GM12878 (cell line): ENCODE data around the gene INO80. TPM values are rescaled to one million over a fixed set of nuclear protein-coding genes. Genes with fewer than 3 reads are reported as not detected.

Source experiments
- ATAC-seq: fragments of 200-7000 bp; cut with Tn5 transposase; 3 replicates; pipeline ENCODE4 v1.9.1; 2020; ENCODE audit warnings: mild to moderate bottlenecking, moderate library complexity
- BruUV-seq: library from RNA; stranded (reverse); fragments of 400-500 nt; replicated peaks from 2 replicates; lab custom pipeline; 2021; lab: Mats Ljungman, UMichigan
- CTCF ChIA-PET: fragments of 300-600 bp; sonication (Branson Sonifier 250); formaldehyde crosslinking; extraction: SDS; loops from one replicate; lab custom pipeline; 2021; ENCODE audit warnings: inconsistent platforms; lab: Yijun Ruan, JAX
- POLR2A ChIA-PET: fragments of 350-600 bp; formaldehyde crosslinking; extraction: SDS; loops from one replicate; lab custom pipeline; 2021; ENCODE audit warnings: inconsistent platforms; lab: Charles Lee
- RAD21 ChIA-PET: fragments of 300-600 bp; sonication (Branson Sonifier 250); formaldehyde crosslinking; loops from one replicate; lab custom pipeline; 2023; ENCODE audit warnings: antibody characterized with exemption; ENCODE audit not compliant: unreplicated experiment; lab: Charles Lee
- SMC1A ChIA-PET: fragments of 300-600 bp; sonication (Branson Sonifier 250); formaldehyde crosslinking; loops from one replicate; lab custom pipeline; 2023; ENCODE audit not compliant: unreplicated experiment, uncharacterized antibody; lab: Charles Lee
- DNase-seq: peaks from one replicate; pipeline ENCODE4 v3.0.0-alpha.2; 2011; ENCODE audit warnings: low read depth, low spot score
- FAIRE-seq: peaks from 3 replicates; lab custom pipeline; 2011; peaks lifted over from hg19 to GRCh38; lab: Jason Lieb, UNC
- H2AFZ ChIP-seq: 2 replicates; pipeline ENCODE4 v1.6.0; 2011; ENCODE audit warnings: low read depth, low read length, control low read depth; ENCODE audit not compliant: control insufficient read depth
- H3K27ac ChIP-seq: 2 replicates; pipeline ENCODE4 v1.5.1; 2011; ENCODE audit warnings: control low read depth; ENCODE audit not compliant: control insufficient read depth, insufficient read depth
- H3K27me3 ChIP-seq, 2 experiments: replicated peaks in 1 of 2; 2 replicates each; pipeline versions ENCODE4 v1.6.0 to v1.6.1; 2011; ENCODE audit warnings: low read length in 1 of 2; ENCODE audit not compliant: control insufficient read depth in 2 of 2, insufficient read depth in 2 of 2
- H3K36me3 ChIP-seq, 2 experiments: 2 replicates each; pipeline ENCODE4 v1.5.1; 2011; ENCODE audit warnings: low read length in 1 of 2; ENCODE audit not compliant: control insufficient read depth in 2 of 2, insufficient read depth in 2 of 2
- H3K4me1 ChIP-seq: 2 replicates; pipeline ENCODE4 v1.6.1; 2011; ENCODE audit warnings: mild to moderate bottlenecking, low read length, moderate library complexity, mixed read lengths; ENCODE audit not compliant: control insufficient read depth, insufficient read depth
- H3K4me2 ChIP-seq: 2 replicates; pipeline ENCODE4 v1.6.0; 2011; ENCODE audit warnings: control low read depth; ENCODE audit not compliant: control insufficient read depth, insufficient read depth
- H3K4me3 ChIP-seq: fragments of 200-600 bp; sonication (generic); 2 replicates; pipeline ENCODE4 v1.5.1; 2016
- H3K79me2 ChIP-seq: 2 replicates; pipeline ENCODE4 v1.6.0; 2011; ENCODE audit warnings: low read length; ENCODE audit not compliant: control insufficient read depth, insufficient read depth
- H3K9ac ChIP-seq: 2 replicates; pipeline ENCODE4 v1.8.0; 2011; ENCODE audit warnings: low read length, control low read depth, mixed read lengths; ENCODE audit not compliant: control insufficient read depth, insufficient read depth
- H3K9me3 ChIP-seq: replicated peaks from 3 replicates; pipeline ENCODE4 v1.5.1; 2011; ENCODE audit warnings: mild to moderate bottlenecking, low read length; ENCODE audit not compliant: control insufficient read depth, insufficient read depth
- H4K20me1 ChIP-seq: 2 replicates; pipeline ENCODE4 v1.6.0; 2011; ENCODE audit not compliant: control insufficient read depth, insufficient read depth
- CBFB ChIP-seq: IDR thresholded peaks from 2 replicates; pipeline ENCODE4 v1.6.1; 2016; ENCODE audit warnings: antibody characterized with exemption, low read depth
- CEBPB ChIP-seq, 2 experiments: fragments of 150-350 bp in 1 of 2; IDR thresholded peaks; 2 replicates each; pipeline ENCODE4 v1.6.1; 2012 to 2014; ENCODE audit warnings: low read depth in 2 of 2, low read length in 2 of 2, borderline replicate concordance in 1 of 2, inconsistent platforms in 1 of 2
- CHD1 ChIP-seq: IDR thresholded peaks from 2 replicates; pipeline ENCODE4 v1.6.1; 2012; ENCODE audit warnings: low read depth, low read length, improper control_type of control experiment
- CREB1 ChIP-seq: IDR thresholded peaks from 2 replicates; pipeline ENCODE4 v1.6.1; 2012; ENCODE audit warnings: low read depth, mild to moderate bottlenecking, inconsistent platforms
- EZH2 ChIP-seq: IDR thresholded peaks from 2 replicates; pipeline ENCODE4 v1.6.1; 2012; ENCODE audit warnings: low read depth, mild to moderate bottlenecking, control low read depth, inconsistent platforms, low read length, borderline replicate concordance; ENCODE audit not compliant: control insufficient read depth
- GABPA ChIP-seq: IDR thresholded peaks from 2 replicates; pipeline ENCODE4 v1.6.1; 2014; ENCODE audit warnings: antibody characterized with exemption, low read depth, mild to moderate bottlenecking, inconsistent platforms
- HCFC1 ChIP-seq: fragments of 150-350 bp; IDR thresholded peaks from 2 replicates; pipeline ENCODE4 v1.6.1; 2014; ENCODE audit warnings: low read length
- HDGF ChIP-seq: fragments of 450-650 bp; IDR thresholded peaks from 2 replicates; pipeline ENCODE4 v1.6.1; 2016; ENCODE audit warnings: antibody characterized with exemption
- SIN3A ChIP-seq: IDR thresholded peaks from 2 replicates; pipeline ENCODE4 v1.6.1; 2012; ENCODE audit warnings: low read depth, low read length, improper control_type of control experiment
- SMAD1 ChIP-seq: fragments of 450-650 bp; IDR thresholded peaks from 2 replicates; pipeline ENCODE4 v1.6.1; 2018; ENCODE audit warnings: mild to moderate bottlenecking, low read depth; ENCODE audit not compliant: partially characterized antibody
- SPI1 ChIP-seq: IDR thresholded peaks from 2 replicates; pipeline ENCODE4 v1.6.1; 2011; ENCODE audit warnings: low read depth, mild to moderate bottlenecking, low read length, moderate library complexity, borderline replicate concordance; ENCODE audit not compliant: insufficient read depth
- SREBF1 ChIP-seq: IDR thresholded peaks from 2 replicates; pipeline ENCODE4 v1.6.1; 2012; ENCODE audit warnings: mild to moderate bottlenecking, low read length
- TBL1XR1 ChIP-seq: IDR thresholded peaks from 2 replicates; pipeline ENCODE4 v1.6.1; 2012; ENCODE audit warnings: low read depth, low read length, improper control_type of control experiment
- WGBS: methylation state at CpG from one replicate; pipeline ENCODE4 v1.1.6; 2016; ENCODE audit warnings: low lambda C conversion rate; ENCODE audit not compliant: insufficient replicate concordance, insufficient coverage; ENCODE audit errors: missing lambda C conversion rate; 5-methylcytosine and 5-hydroxymethylcytosine counted together
- in situ Hi-C: fragments of 300-500 bp; cut with MboI; formaldehyde crosslinking; loops from 9 replicates; pipeline ENCODE4 v1.14.3; 2018; ENCODE audit warnings: mixed read lengths
- intact Hi-C: fragments of 100-400 bp; cut with micrococcal nuclease; formaldehyde crosslinking; loops from one replicate; pipeline ENCODE4 v1.14.2; 2022; ENCODE audit not compliant: unreplicated experiment
- polyA plus RNA-seq, 11 experiments: library from polyadenylated mRNA; depleted of rRNA in 4 of 11; unstranded in 6 of 11; stranded (reverse) in 5 of 11; fragments of >200 nt; fragmentation: Nextera tagmentation in 4 of 11; fragmentation: Illumina TruSeq in 1 of 11; extraction: Ambion mirVana in 4 of 11; extraction: Trizol in 1 of 11; gene quantifications; 1 replicate in 1 of 11; 2 replicates in 10 of 11; pipeline versions ENCODE4 v1.2.1 to v1.2.3, GENCODE V29; 2011 to 2016; ENCODE audit warnings: inconsistent platforms in 2 of 11, missing spikeins in 2 of 11, low read depth in 1 of 11
- total RNA-seq, 4 experiments: library from RNA; depleted of rRNA in 3 of 4; stranded (reverse); fragments of >200 nt in 3 of 4; fragmentation: Illumina TruSeq in 1 of 4; extraction: Trizol in 1 of 4; gene quantifications; 2 replicates each; pipeline versions ENCODE4 v1.2.1 to v1.2.3, GENCODE V29; 2013 to 2021
- TF ChIP-seq, protein P1 (sequence below): fragments of 450-650 bp; formaldehyde crosslinking; IDR thresholded peaks from 2 replicates; pipeline ENCODE4 v1.4.0; 2020; ENCODE audit warnings: mild to moderate bottlenecking, moderate library complexity

The INO80 gene
- total and polyA plus RNA-seq, 10 of the 15 experiments (the other 5 are each of a cell fraction or from before 2014, with no cell fraction given), result 4.5 to 25.0 (median 14.2) TPM

DNA sequence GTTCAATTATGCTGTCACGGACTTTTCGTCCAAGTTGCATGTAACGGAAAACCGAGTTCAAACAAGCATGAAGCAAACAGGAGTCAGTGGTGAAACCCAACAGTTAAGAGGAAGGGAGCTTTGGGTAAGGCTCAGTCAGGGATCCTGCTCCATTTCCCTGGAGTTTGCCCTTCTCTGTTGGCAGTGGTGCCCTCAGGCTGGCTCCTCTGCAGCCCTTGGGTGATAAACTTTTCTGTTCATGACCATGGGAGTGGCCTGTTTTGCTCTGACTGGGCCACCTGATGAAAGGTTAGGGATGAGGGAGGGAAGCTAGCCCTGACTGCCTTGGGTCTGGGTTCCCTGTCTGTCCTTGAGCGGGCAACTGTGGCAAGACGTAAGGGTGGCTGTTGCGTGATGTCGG lies 146.7 kb downstream of the INO80 start:
- ChIA-PET RAD21 (no interaction called here), CTCF (no interaction called here), POLR2A (interaction anchor here (0.6 kb wide), 1 partner anchor 242 kb away, joined by 3 read pairs; no protein-coding TSS in a partner anchor), SMC1A (interaction anchor here (1.7 kb wide), 1 partner anchor 65 kb away, joined by 4 read pairs; no protein-coding TSS in a partner anchor)
- H3K27me3 ChIP-seq, result no peaks in the 10 kb centered on the region; a peak in 1 of 4 replicates
- no peak for FAIRE-seq
- H3K9ac ChIP-seq, result no peak overlapping the region
- BruUV-seq, result no TSS peak
- H3K9me3 ChIP-seq, result no peaks in the 10 kb centered on the region
- DNase-seq, result no peak
- in situ Hi-C loops (no loop called here), intact Hi-C loops (no loop called here)
- no peak overlapping the region for H3K4me3 ChIP-seq
- 85% methylated on average over 8 of the region's 8 CpGs for WGBS
- no peaks in the 10 kb centered on the region for H3K4me1 ChIP-seq
- no peak overlapping the region for H3K27ac ChIP-seq
- H3K4me2 ChIP-seq, result no peak overlapping the region
- TF ChIP-seq SIN3A, result no peak
- H4K20me1 ChIP-seq, result no peaks in the 10 kb centered on the region
- H3K79me2 ChIP-seq, result no peaks in the 10 kb centered on the region
- H2AFZ ChIP-seq, result no peak overlapping the region
- no peaks in the 10 kb centered on the region for H3K36me3 ChIP-seq
- ATAC-seq, result no peak

DNA sequence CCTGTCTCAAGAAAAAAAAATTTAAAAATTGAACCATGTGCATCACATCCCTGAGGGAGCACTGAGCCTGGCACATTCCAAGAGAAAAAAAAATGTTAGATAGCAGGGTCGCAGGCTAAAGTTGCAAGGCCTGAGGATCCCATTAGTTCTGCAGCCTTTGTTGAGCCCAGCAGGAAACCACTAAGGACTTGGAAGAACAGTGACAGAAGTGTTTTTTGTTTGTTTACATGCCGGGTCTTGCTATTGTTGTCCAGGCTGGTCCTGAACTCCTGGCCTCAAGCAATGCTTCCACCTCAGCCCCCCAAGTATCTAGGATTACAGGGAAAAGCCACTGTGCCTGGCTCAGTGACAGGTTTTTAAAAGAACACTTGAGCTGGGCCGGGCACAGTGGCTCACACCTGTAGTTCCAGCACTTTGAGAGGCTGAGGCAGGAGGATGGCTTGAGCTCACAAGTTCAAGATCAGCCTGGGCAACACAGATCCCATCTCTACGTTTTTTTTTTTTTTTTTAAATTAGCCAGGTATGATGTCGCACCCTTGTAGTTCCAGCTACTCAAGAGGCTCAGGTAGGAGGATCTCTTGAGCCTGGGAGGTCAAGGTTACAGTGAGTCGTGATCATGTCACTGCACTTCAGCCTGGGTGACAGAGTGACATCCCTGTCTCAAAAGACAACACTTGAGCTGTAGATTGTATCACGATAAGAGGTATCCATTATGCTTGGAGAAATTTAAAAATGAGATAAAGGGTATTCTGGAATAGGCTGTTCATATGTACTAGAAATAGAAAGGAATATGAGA lies 147.6 kb downstream of the INO80 start:
- Histone ChIP-seq H3K9me3 (no peaks in the 10 kb centered on the region), H4K20me1 (no peaks in the 10 kb centered on the region), H3K36me3 (no peaks in the 10 kb centered on the region), H3K4me1 (no peaks in the 10 kb centered on the region), H3K4me3 (no peak overlapping the region), H3K27ac (no peak overlapping the region), H3K79me2 (no peaks in the 10 kb centered on the region), H3K9ac (no peak overlapping the region), H3K4me2 (no peak overlapping the region), H2AFZ (no peak overlapping the region), H3K27me3 (no peaks in the 10 kb centered on the region; a peak in 1 of 4 replicates)
- RAD21 ChIA-PET, result no interaction called here
- WGBS, result 42% methylated on average over 6 of the region's 7 CpGs
- POLR2A ChIA-PET, result interaction anchor here (0.6 kb wide), 1 partner anchor 243 kb away, joined by 3 read pairs; no protein-coding TSS in a partner anchor
- no TSS peak for BruUV-seq
- DNase-seq (no peak), FAIRE-seq (no peak), ATAC-seq (no peak)
- in situ Hi-C loops (no loop called here), intact Hi-C loops (no loop called here)
- CTCF ChIA-PET, result no interaction called here
- SMC1A ChIA-PET, result interaction anchor here (0.5 to 1.7 kb wide), 2 partner anchors 39 to 64 kb away, joined by 3 to 4 read pairs; no protein-coding TSS in a partner anchor
- TF ChIP-seq HCFC1, result no peak
- TF ChIP-seq GABPA, result no peak
- no peak for TF ChIP-seq CHD1
- TF ChIP-seq SPI1, result no peak
- TF ChIP-seq, protein P1, sequence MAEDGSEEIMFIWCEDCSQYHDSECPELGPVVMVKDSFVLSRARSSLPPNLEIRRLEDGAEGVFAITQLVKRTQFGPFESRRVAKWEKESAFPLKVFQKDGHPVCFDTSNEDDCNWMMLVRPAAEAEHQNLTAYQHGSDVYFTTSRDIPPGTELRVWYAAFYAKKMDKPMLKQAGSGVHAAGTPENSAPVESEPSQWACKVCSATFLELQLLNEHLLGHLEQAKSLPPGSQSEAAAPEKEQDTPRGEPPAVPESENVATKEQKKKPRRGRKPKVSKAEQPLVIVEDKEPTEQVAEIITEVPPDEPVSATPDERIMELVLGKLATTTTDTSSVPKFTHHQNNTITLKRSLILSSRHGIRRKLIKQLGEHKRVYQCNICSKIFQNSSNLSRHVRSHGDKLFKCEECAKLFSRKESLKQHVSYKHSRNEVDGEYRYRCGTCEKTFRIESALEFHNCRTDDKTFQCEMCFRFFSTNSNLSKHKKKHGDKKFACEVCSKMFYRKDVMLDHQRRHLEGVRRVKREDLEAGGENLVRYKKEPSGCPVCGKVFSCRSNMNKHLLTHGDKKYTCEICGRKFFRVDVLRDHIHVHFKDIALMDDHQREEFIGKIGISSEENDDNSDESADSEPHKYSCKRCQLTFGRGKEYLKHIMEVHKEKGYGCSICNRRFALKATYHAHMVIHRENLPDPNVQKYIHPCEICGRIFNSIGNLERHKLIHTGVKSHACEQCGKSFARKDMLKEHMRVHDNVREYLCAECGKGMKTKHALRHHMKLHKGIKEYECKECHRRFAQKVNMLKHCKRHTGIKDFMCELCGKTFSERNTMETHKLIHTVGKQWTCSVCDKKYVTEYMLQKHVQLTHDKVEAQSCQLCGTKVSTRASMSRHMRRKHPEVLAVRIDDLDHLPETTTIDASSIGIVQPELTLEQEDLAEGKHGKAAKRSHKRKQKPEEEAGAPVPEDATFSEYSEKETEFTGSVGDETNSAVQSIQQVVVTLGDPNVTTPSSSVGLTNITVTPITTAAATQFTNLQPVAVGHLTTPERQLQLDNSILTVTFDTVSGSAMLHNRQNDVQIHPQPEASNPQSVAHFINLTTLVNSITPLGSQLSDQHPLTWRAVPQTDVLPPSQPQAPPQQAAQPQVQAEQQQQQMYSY (CRISPR knock-in tag), result no peak
- no peak for TF ChIP-seq HDGF
- TF ChIP-seq CEBPB (IDR thresholded peaks at IDR 0.05; ENCODE audit: borderline replicate concordance in 1 of 2, low read depth in 2 of 2, low read length in 2 of 2), result no peak
- TF ChIP-seq EZH2, result no peak
- no peak for TF ChIP-seq TBL1XR1
- no peak for TF ChIP-seq SREBF1
- no peak for TF ChIP-seq CBFB
- TF ChIP-seq SMAD1, result no peak
- no peak for TF ChIP-seq CREB1
